Activated CD8-positive, alpha-beta T cell treated with anti-CD3 and anti-CD28 coated beads, Interleukin-2, amount 10 ng/mL, durations not matched to agents 7 days and 5 days (primary cell): ENCODE results near the gene METTL21A. TPM values are rescaled to one million over a fixed set of nuclear protein-coding genes. Genes with fewer than 3 reads are reported as not detected.

ENCODE experiments used
- ATAC-seq: fragments of 150-1000 bp; cut with Tn5 transposase; one replicate; pipeline ENCODE4 v1.10.0; 2021; ENCODE audit warnings: moderate library complexity
- CTCF ChIA-PET: fragments of 350-600 bp; sonication (Branson Sonifier 250); formaldehyde crosslinking; loops from one replicate; lab custom pipeline; 2021; ENCODE audit warnings: antibody characterized with exemption; lab: Charles Lee
- POLR2A ChIA-PET: fragments of 350-600 bp; sonication (Branson Sonifier 250); formaldehyde crosslinking; loops from one replicate; lab custom pipeline; 2021; ENCODE audit warnings: antibody characterized with exemption; lab: Charles Lee
- DNase-seq: peaks from one replicate; pipeline ENCODE4 v3.0.0-alpha.2; 2020
- H3K27ac Mint-ChIP-seq: one replicate; pipeline ENCODE4 v1.8.0; 2021; ENCODE audit warnings: mild to moderate bottlenecking, mixed read lengths
- H3K27me3 Mint-ChIP-seq: one replicate; pipeline ENCODE4 v1.8.0; 2021; ENCODE audit warnings: low read depth, mixed read lengths
- H3K36me3 Mint-ChIP-seq: one replicate; pipeline ENCODE4 v1.8.0; 2021; ENCODE audit warnings: low read depth, mixed read lengths
- H3K4me1 Mint-ChIP-seq: one replicate; pipeline ENCODE4 v1.8.0; 2021; ENCODE audit warnings: low read depth, mixed read lengths
- H3K4me3 Mint-ChIP-seq: one replicate; pipeline ENCODE4 v1.8.0; 2021; ENCODE audit warnings: mild to moderate bottlenecking, mixed read lengths
- H3K9me3 Mint-ChIP-seq: one replicate; pipeline ENCODE4 v1.8.0; 2022; ENCODE audit warnings: mixed read lengths; ENCODE audit not compliant: insufficient read depth
- total RNA-seq, 2 experiments: library from RNA; stranded (reverse); gene quantifications; one replicate each; pipeline ENCODE4 v1.2.3, GENCODE V29; 2021

METTL21A gene
- total RNA-seq, 2 experiments from 2014 or later: 22.9 TPM

GRCh38 chr2:207594264-207594663 is 30.9 kb downstream of the METTL21A start:
- ChIA-PET POLR2A (interaction anchor here (0.6 to 0.9 kb wide), 2 partner anchors 61 to 63 kb away, joined by 3 read pairs; no protein-coding TSS in a partner anchor), CTCF (interaction anchor here (1.5 kb wide), 1 partner anchor 12 kb away, joined by 3 read pairs; no protein-coding TSS in a partner anchor)
- Mint-ChIP-seq H3K27me3 (no peaks in the 10 kb centered on the region), H3K27ac (no peak overlapping the region), H3K9me3 (peaks cover 16% of the 10 kb centered on the region), H3K4me3 (no peak overlapping the region), H3K36me3 (peaks cover 61% of the 10 kb centered on the region), H3K4me1 (peaks cover 15% of the 10 kb centered on the region)
- ATAC-seq (no peak), DNase-seq (no peak)

GRCh38 chr2:207593277-207593676 is 31.9 kb downstream of the METTL21A start:
- DNase-seq: no peak
- Mint-ChIP-seq H3K4me1 (peaks cover 17% of the 10 kb centered on the region), H3K27me3 (no peaks in the 10 kb centered on the region), H3K4me3 (no peak overlapping the region), H3K36me3 (peaks cover 67% of the 10 kb centered on the region), H3K27ac (no peak overlapping the region), H3K9me3 (peaks cover 16% of the 10 kb centered on the region)
- ChIA-PET POLR2A (no interaction called here), CTCF (interaction anchor here (1.5 kb wide), 1 partner anchor 11 kb away, joined by 3 read pairs; no protein-coding TSS in a partner anchor)
- ATAC-seq: no peak

- Mint-ChIP-seq H3K27ac (no peak overlapping the region), H3K4me3 (no peak overlapping the region), H3K27me3 (no peaks in the 10 kb centered on the region), H3K9me3 (peaks cover 16% of the 10 kb centered on the region), H3K36me3 (peaks cover 88% of the 10 kb centered on the region), H3K4me1 (peaks cover 3% of the 10 kb centered on the region)
- ChIA-PET CTCF (no interaction called here), POLR2A (no interaction called here)
- ATAC-seq (no peak), DNase-seq (no peak)
Measured at GRCh38 chr2:207589143-207589542, 36.1 kb downstream of the METTL21A start.

- H3K4me3 Mint-ChIP-seq: no peak overlapping the region
- H3K4me1 Mint-ChIP-seq: peaks cover 3% of the 10 kb centered on the region
- no peak for ATAC-seq
- CTCF ChIA-PET: interaction anchor here (1.4 kb wide), 1 partner anchor 54 kb away, joined by 6 read pairs; no protein-coding TSS in a partner anchor
- H3K36me3 Mint-ChIP-seq: peaks cover 86% of the 10 kb centered on the region
- POLR2A ChIA-PET: interaction anchor here (1.5 kb wide), 1 partner anchor 38 kb away, joined by 4 read pairs; the partner anchor contains the start of gene METTL21A
- no peak overlapping the region for H3K27ac Mint-ChIP-seq
- H3K27me3 Mint-ChIP-seq: no peaks in the 10 kb centered on the region
- H3K9me3 Mint-ChIP-seq: peaks cover 12% of the 10 kb centered on the region
- DNase-seq: no peak
Measured at GRCh38 chr2:207587305-207587704, 37.9 kb downstream of the METTL21A start.

GRCh38 chr2:207584952-207585351 is 40.2 kb downstream of the METTL21A start:
- ChIA-PET CTCF (no interaction called here), POLR2A (no interaction called here)
- DNase-seq (no peak), ATAC-seq (no peak)
- Mint-ChIP-seq H3K27me3 (no peaks in the 10 kb centered on the region), H3K36me3 (peaks cover 75% of the 10 kb centered on the region), H3K27ac (no peak overlapping the region), H3K4me3 (no peak overlapping the region), H3K9me3 (no peaks in the 10 kb centered on the region), H3K4me1 (peaks cover 3% of the 10 kb centered on the region)

GRCh38 chr2:207571370-207571769 is 53.8 kb downstream of the METTL21A start:
- DNase-seq (no peak), ATAC-seq (no peak)
- Mint-ChIP-seq H3K36me3 (peaks cover 65% of the 10 kb centered on the region), H3K4me1 (no peaks in the 10 kb centered on the region), H3K4me3 (no peak overlapping the region), H3K27me3 (no peaks in the 10 kb centered on the region), H3K9me3 (no peaks in the 10 kb centered on the region), H3K27ac (no peak overlapping the region)
- CTCF ChIA-PET: no interaction called here
- POLR2A ChIA-PET: no interaction called here

GRCh38 chr2:207567671-207568070 is 57.5 kb downstream of the METTL21A start:
- CTCF ChIA-PET: interaction anchor here (1.0 kb wide), 1 partner anchor 37 kb away, joined by 3 read pairs; no protein-coding TSS in a partner anchor
- H3K4me1 Mint-ChIP-seq: no peaks in the 10 kb centered on the region
- H3K9me3 Mint-ChIP-seq: no peaks in the 10 kb centered on the region
- DNase-seq (no peak), ATAC-seq (no peak)
- no peak overlapping the region for H3K4me3 Mint-ChIP-seq
- POLR2A ChIA-PET: no interaction called here
- no peak overlapping the region for H3K27ac Mint-ChIP-seq
- peaks cover 60% of the 10 kb centered on the region for H3K36me3 Mint-ChIP-seq
- H3K27me3 Mint-ChIP-seq: no peaks in the 10 kb centered on the region

- POLR2A ChIA-PET: interaction anchor here (1.8 kb wide), 1 partner anchor 59 kb away, joined by 4 read pairs; the partner anchor contains the start of gene METTL21A
- Mint-ChIP-seq H3K4me3 (no peak overlapping the region), H3K4me1 (no peaks in the 10 kb centered on the region), H3K27me3 (no peaks in the 10 kb centered on the region), H3K36me3 (peaks cover 62% of the 10 kb centered on the region), H3K27ac (no peak overlapping the region), H3K9me3 (no peaks in the 10 kb centered on the region)
- CTCF ChIA-PET: no interaction called here
- DNase-seq (no peak), ATAC-seq (no peak)
Measured at GRCh38 chr2:207565736-207566500, 59.3 kb downstream of the METTL21A start.

Other genes with a start within 250 kb of the METTL21A start
- 100 to 1,000 TPM in 1 of 2 experiments, 10 to 100 TPM in 1; 87.6 to 103 TPM for gene CREB1, start 95.4 kb downstream of the METTL21A start, total RNA-seq
- 1 to 10 TPM; 6.1 to 6.3 TPM for gene CCNYL1, start 86.2 kb upstream of the METTL21A start, total RNA-seq
- gene FZD5, start 144.5 kb upstream of the METTL21A start, total RNA-seq: under 1 TPM; 0.34 to 0.50 TPM